GM21529 (cell line): Measurements from ENCODE around the gene SNX25.

ENCODE experiments used
- ATAC-seq: cut with Tn5 transposase; IDR thresholded peaks from one replicate; pipeline ENCODE4 v1.9.1; 2021; ENCODE audit not compliant: unreplicated experiment

Gene SNX25

DNA sequence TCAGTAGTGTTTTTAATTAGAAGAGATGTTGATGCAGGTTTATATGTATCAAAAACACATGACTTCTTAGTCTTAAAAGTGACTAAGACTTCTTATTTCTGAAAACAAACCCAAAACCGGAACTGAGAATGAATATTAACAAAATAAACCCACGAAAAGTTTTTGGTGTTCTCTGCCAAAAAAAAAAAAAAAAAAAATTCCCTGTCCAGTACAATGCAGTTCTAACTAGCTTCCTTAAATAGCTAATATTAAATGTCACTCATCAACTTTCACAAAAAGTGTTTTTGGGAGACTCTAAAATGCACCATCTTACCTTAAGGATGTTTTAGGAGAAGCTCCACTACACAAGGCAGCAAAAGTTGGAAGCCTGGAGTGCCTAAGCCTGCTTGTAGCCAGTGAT lies 189.2 kb downstream of the SNX25 start:
- no peak for ATAC-seq

- ATAC-seq, result no peak
Measured at GRCh38 chr4:185399466-185399865, 190.1 kb downstream of the SNX25 start.

- ATAC-seq, result no peak
Measured at GRCh38 chr4:185404031-185404430, 194.6 kb downstream of the SNX25 start.

- ATAC-seq, result peak; percentile 53
Measured at GRCh38 chr4:185405296-185405999, 196.1 kb downstream of the SNX25 start.

DNA sequence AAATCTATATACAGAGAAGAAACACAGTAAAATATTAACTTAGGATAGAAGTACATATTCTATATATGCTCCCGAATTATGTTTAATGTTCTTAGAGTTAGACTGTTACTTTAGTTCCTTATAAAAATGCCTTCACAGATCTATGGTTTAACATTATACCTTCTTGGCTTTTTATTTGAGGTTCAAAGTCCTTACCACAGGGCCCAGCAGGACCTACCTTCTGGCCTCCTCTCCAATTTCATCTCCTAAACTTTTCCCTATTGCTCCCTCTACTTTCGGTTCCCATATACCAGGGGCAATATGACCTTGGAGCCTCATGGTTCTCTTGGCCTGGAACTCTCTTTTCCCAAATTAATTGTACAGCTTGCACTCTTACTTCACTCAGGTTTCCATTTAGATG lies 199.0 kb downstream of the SNX25 start:
- ATAC-seq, result no peak

DNA sequence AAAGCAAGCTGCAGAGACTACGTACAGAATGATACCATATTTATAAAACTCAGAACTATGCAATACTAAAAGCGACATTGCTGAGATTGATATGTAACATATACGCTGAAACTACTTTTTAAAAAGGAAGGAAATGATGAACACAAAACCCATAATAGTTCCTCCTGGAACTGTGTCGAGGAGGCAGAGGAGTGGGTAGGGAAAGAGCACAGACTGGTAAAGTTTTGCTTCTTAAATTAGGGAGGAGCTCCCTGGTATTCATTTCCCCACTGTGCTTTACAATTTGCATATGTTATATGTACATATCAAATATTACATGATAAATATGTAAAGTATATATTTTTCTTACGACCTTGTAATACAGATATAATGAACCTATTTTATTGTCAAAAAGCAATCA lies 202.5 kb downstream of the SNX25 start:
- ATAC-seq, result no peak

GRCh38 chr4:185412412-185412811 lies 203.0 kb downstream of the SNX25 start:
- ATAC-seq, result no peak
